Fibroblast of lung (primary cell): ENCODE measurements around the gene GTF3C2. TPM values are rescaled to one million over a fixed set of nuclear protein-coding genes. Genes with fewer than 3 reads are reported as not detected.

Experiments
- DNase-seq, 2 donors: peaks; one replicate each; pipeline versions ENCODE4 v3.0.0 to v3.0.0-alpha.2; 2010; ENCODE audit warnings: low read depth in 2 of 2
- H2AFZ ChIP-seq: 2 replicates; pipeline ENCODE4 v1.5.1; 2012; ENCODE audit warnings: low read length, control low read depth, inconsistent platforms
- H3K27ac ChIP-seq: 2 replicates; pipeline ENCODE4 v1.5.1; 2011; ENCODE audit warnings: low read length, control low read depth; ENCODE audit not compliant: insufficient read depth
- H3K27me3 ChIP-seq: 2 replicates; pipeline ENCODE4 v1.5.1; 2011; ENCODE audit warnings: mild to moderate bottlenecking, low read length; ENCODE audit not compliant: control insufficient read depth, insufficient read depth
- H3K36me3 ChIP-seq: 2 replicates; pipeline ENCODE4 v1.5.1; 2011; ENCODE audit warnings: low read length; ENCODE audit not compliant: control insufficient read depth, insufficient read depth
- H3K4me1 ChIP-seq: 2 replicates; pipeline ENCODE4 v1.5.1; 2011; ENCODE audit warnings: low read length; ENCODE audit not compliant: control insufficient read depth, insufficient read depth; ENCODE audit errors: extremely low read depth
- H3K4me2 ChIP-seq: 2 replicates; pipeline ENCODE4 v1.5.1; 2011; ENCODE audit warnings: low read length, control low read depth; ENCODE audit not compliant: insufficient read depth; ENCODE audit errors: extremely low read depth
- H3K4me3 ChIP-seq, 4 experiments: fragments of 200-600 bp in 1 of 4; sonication (generic) in 1 of 4; replicated peaks in 1 of 4; 2 replicates each; pipeline ENCODE4 v1.5.1; 2011 to 2016; ENCODE audit warnings: low read length in 4 of 4, low read depth in 3 of 4, mild to moderate bottlenecking in 3 of 4, control low read depth in 2 of 4, inconsistent platforms in 1 of 4, mixed read lengths in 1 of 4; ENCODE audit not compliant: insufficient read depth in 1 of 4; ENCODE audit errors: control extremely low read depth in 1 of 4
- H3K79me2 ChIP-seq: 2 replicates; pipeline ENCODE4 v1.5.1; 2012; ENCODE audit warnings: mild to moderate bottlenecking, low read length, inconsistent platforms; ENCODE audit not compliant: control insufficient read depth, insufficient read depth
- H3K9ac ChIP-seq: 2 replicates; pipeline ENCODE4 v1.5.1; 2011; ENCODE audit warnings: mild to moderate bottlenecking, low read length, control low read depth; ENCODE audit not compliant: insufficient read depth
- H3K9me3 ChIP-seq: 2 replicates; pipeline ENCODE4 v1.5.1; 2012; ENCODE audit warnings: low read depth, low read length; ENCODE audit not compliant: control insufficient read depth, insufficient read depth
- H4K20me1 ChIP-seq: 2 replicates; pipeline ENCODE4 v1.5.1; 2011; ENCODE audit warnings: low read length; ENCODE audit not compliant: control insufficient read depth, insufficient read depth; ENCODE audit errors: extremely low read depth
- EZH2 ChIP-seq: IDR thresholded peaks from 2 replicates; pipeline ENCODE4 v1.5.1; 2012; ENCODE audit warnings: low read length, control low read depth, mild to moderate bottlenecking; ENCODE audit errors: missing control alignments
- polyA plus RNA-seq, 2 donors: library from polyadenylated mRNA; depleted of rRNA in 1 of 2; stranded (reverse) in 1 of 2; unstranded in 1 of 2; fragments of >200 nt; gene quantifications; 2 replicates each; pipeline ENCODE4 v1.2.1, GENCODE V29; 2011 to 2012; ENCODE audit warnings: missing spikeins in 1 of 2
- total RNA-seq: library from RNA; depleted of rRNA; stranded (reverse); fragments of >200 nt; gene quantifications from 2 replicates; pipeline ENCODE4 v1.2.1, GENCODE V29; 2014
- TF ChIP-seq, protein P1 (sequence below), 2 donors: IDR thresholded peaks in 1 of 2; conservative IDR thresholded peaks in 1 of 2; 1 replicate in 1 of 2; 2 replicates in 1 of 2; pipeline ENCODE4 v1.5.1; 2011 to 2012; ENCODE audit warnings: low read length in 2 of 2, control low read depth in 1 of 2, inconsistent platforms in 1 of 2, low read depth in 1 of 2, mild to moderate bottlenecking in 1 of 2

GTF3C2 gene
- total and polyA plus RNA-seq, 2 donors (not counting 1 experiment from before 2014, with no cell fraction given), result 19.2 to 30.2 TPM

DNA sequence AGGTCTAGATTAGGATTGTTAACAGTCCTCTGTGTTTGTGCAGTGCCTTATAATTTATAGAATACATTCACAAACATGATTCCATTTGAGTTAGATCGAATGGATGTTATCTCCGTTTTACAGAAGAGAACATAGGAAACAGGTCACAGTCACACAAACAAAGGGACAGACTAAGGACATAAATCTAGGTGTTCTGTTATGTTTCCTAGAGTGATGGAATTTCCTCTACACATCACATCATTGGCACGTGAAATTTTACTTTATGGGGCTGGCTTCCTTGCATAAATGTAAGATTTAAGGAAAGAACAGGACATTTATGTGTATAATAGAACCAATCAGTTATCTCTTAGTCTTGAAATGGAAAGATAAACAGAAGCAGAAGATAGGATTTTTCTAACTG lies 68.0 kb downstream of the GTF3C2 start:
- H3K79me2 ChIP-seq, result no peaks in the 10 kb centered on the region
- no peaks in the 10 kb centered on the region for H3K36me3 ChIP-seq
- H3K27me3 ChIP-seq, result peaks cover 6% of the 10 kb centered on the region
- no peak overlapping the region for H3K27ac ChIP-seq
- no peak overlapping the region for H2AFZ ChIP-seq
- H3K4me3 ChIP-seq, result no peak overlapping the region
- H3K9ac ChIP-seq, result no peak overlapping the region
- no peaks in the 10 kb centered on the region for H3K4me1 ChIP-seq
- no peak for DNase-seq
- no peak overlapping the region for H3K4me2 ChIP-seq
- H3K9me3 ChIP-seq, result no peaks in the 10 kb centered on the region
- no peaks in the 10 kb centered on the region for H4K20me1 ChIP-seq
- TF ChIP-seq EZH2, result no peak
- TF ChIP-seq, protein P1, sequence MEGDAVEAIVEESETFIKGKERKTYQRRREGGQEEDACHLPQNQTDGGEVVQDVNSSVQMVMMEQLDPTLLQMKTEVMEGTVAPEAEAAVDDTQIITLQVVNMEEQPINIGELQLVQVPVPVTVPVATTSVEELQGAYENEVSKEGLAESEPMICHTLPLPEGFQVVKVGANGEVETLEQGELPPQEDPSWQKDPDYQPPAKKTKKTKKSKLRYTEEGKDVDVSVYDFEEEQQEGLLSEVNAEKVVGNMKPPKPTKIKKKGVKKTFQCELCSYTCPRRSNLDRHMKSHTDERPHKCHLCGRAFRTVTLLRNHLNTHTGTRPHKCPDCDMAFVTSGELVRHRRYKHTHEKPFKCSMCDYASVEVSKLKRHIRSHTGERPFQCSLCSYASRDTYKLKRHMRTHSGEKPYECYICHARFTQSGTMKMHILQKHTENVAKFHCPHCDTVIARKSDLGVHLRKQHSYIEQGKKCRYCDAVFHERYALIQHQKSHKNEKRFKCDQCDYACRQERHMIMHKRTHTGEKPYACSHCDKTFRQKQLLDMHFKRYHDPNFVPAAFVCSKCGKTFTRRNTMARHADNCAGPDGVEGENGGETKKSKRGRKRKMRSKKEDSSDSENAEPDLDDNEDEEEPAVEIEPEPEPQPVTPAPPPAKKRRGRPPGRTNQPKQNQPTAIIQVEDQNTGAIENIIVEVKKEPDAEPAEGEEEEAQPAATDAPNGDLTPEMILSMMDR (conservative IDR thresholded peaks at IDR 0.05 in 1 of 2, IDR thresholded peaks at IDR 0.05 in 1 of 2; ENCODE audit: low read depth in 1 of 2, low read length in 2 of 2), result no peak

DNA sequence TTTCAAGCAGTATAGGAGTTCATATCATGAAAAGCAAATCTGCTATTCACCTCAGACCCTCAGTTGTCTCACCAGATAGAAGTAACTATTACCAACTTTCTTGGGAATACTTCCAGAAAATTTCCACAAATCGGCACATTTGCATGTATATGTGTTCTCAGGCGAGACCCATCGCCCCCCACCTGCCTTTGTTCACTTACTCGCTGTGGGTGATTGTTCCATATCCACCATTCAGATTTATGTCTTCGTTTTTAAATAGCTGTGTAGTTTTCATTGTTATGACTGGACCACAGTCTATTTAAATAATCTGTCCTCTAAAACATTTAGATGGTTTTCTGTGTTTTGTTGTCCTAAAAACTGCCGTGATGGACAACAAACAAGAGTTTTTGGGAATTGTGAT lies 71.1 kb downstream of the GTF3C2 start:
- Histone ChIP-seq H3K36me3 (no peaks in the 10 kb centered on the region), H3K27ac (no peak overlapping the region), H2AFZ (no peak overlapping the region), H3K4me2 (no peak overlapping the region), H3K27me3 (no peaks in the 10 kb centered on the region), H3K79me2 (no peaks in the 10 kb centered on the region), H3K4me3 (no peak overlapping the region), H4K20me1 (no peaks in the 10 kb centered on the region), H3K4me1 (peaks cover 7% of the 10 kb centered on the region), H3K9me3 (no peaks in the 10 kb centered on the region), H3K9ac (no peak overlapping the region)
- DNase-seq, result no peak
- TF ChIP-seq, protein P1 (conservative IDR thresholded peaks at IDR 0.05 in 1 of 2, IDR thresholded peaks at IDR 0.05 in 1 of 2; ENCODE audit: low read depth in 1 of 2, low read length in 2 of 2), result no peak
- no peak for TF ChIP-seq EZH2

DNA sequence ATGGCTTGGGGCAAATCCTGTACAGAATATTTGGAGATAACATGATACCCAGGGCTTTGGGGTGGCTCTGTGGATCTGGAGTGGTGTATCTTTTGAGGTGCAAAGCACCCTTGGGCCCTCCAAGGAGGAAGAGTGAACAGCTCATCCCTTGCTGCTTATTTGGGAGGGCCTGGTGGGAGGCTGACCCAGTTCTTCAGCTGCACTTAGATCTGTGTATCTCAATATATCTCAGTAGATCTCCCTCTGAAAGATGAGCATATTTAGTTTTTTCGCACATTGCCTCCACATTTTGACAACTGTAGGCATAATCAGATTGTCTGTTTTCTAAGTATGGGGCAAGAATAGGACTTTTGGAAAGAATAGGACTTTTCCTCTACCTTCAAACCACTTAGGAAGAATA lies 71.6 kb downstream of the GTF3C2 start:
- Histone ChIP-seq H2AFZ (no peak overlapping the region), H3K27me3 (no peaks in the 10 kb centered on the region), H3K36me3 (no peaks in the 10 kb centered on the region), H3K27ac (no peak overlapping the region), H3K79me2 (no peaks in the 10 kb centered on the region), H3K4me1 (peaks cover 7% of the 10 kb centered on the region), H3K4me3 (no peak overlapping the region), H3K9ac (no peak overlapping the region), H3K4me2 (no peak overlapping the region), H4K20me1 (no peaks in the 10 kb centered on the region), H3K9me3 (no peaks in the 10 kb centered on the region)
- no peak for DNase-seq
- TF ChIP-seq, protein P1 (conservative IDR thresholded peaks at IDR 0.05 in 1 of 2, IDR thresholded peaks at IDR 0.05 in 1 of 2; ENCODE audit: low read depth in 1 of 2, low read length in 2 of 2), result no peak
- TF ChIP-seq EZH2, result no peak
